IMR-90 (cell line): ENCODE data around the gene SOS1. TPM values are rescaled to one million over a fixed set of nuclear protein-coding genes. Genes with fewer than 3 reads are reported as not detected.

Experiments used
- ATAC-seq: fragments of 200-7000 bp; cut with Tn5 transposase; 2 replicates; pipeline ENCODE4 v1.9.1; 2020; ENCODE audit warnings: low read depth, mild to moderate bottlenecking, moderate library complexity
- BruUV-seq: library from RNA; stranded (reverse); fragments of 400-500 nt; replicated peaks from 2 replicates; lab custom pipeline; 2021; lab: Mats Ljungman, UMichigan
- CTCF ChIA-PET: fragments of 300-600 bp; formaldehyde crosslinking; extraction: SDS; loops from one replicate; lab custom pipeline; 2021; ENCODE audit warnings: antibody characterized with exemption; lab: Yijun Ruan, JAX
- POLR2A ChIA-PET: fragments of 300-600 bp; sonication (Branson Sonifier 250); formaldehyde crosslinking; loops from one replicate; lab custom pipeline; 2022; ENCODE audit warnings: antibody characterized with exemption; ENCODE audit not compliant: unreplicated experiment; lab: Charles Lee
- DNase-seq: peaks from one replicate; pipeline ENCODE4 v3.0.0; 2013
- H2AFZ ChIP-seq: replicated peaks from 2 replicates; pipeline ENCODE3; 2013; ENCODE audit warnings: low read length, mild to moderate bottlenecking; ENCODE audit not compliant: poor library complexity
- H2AK5ac ChIP-seq: 2 replicates; pipeline ENCODE4 v1.6.1; 2013; ENCODE audit warnings: low read depth, low read length, inconsistent platforms
- H2AK9ac ChIP-seq: replicated peaks from 2 replicates; pipeline ENCODE3; 2013; ENCODE audit warnings: mild to moderate bottlenecking, low read depth, low read length, moderate library complexity; ENCODE audit not compliant: poor library complexity
- H2BK120ac ChIP-seq: 2 replicates; pipeline ENCODE4 v1.6.1; 2013; ENCODE audit warnings: low read depth, low read length, inconsistent platforms
- H2BK15ac ChIP-seq: 3 replicates; pipeline ENCODE4 v1.6.1; 2013; ENCODE audit warnings: low read depth, low read length, inconsistent platforms
- H2BK20ac ChIP-seq: 2 replicates; pipeline ENCODE4 v1.6.1; 2013; ENCODE audit warnings: low read depth, mild to moderate bottlenecking, inconsistent platforms, low read length, moderate library complexity
- H2BK5ac ChIP-seq: 2 replicates; pipeline ENCODE4 v1.6.1; 2013; ENCODE audit warnings: mild to moderate bottlenecking, low read depth, low read length, inconsistent platforms; ENCODE audit not compliant: poor library complexity, severe bottlenecking
- H3K14ac ChIP-seq: replicated peaks from 2 replicates; pipeline ENCODE4 v1.6.1; 2013; ENCODE audit warnings: low read depth, low read length, inconsistent platforms
- H3K18ac ChIP-seq: 2 replicates; pipeline ENCODE4 v1.6.1; 2013; ENCODE audit warnings: low read depth, low read length, control low read depth
- H3K23ac ChIP-seq: 2 replicates; pipeline ENCODE4 v1.6.1; 2013; ENCODE audit warnings: low read depth, low read length, inconsistent platforms
- H3K27ac ChIP-seq: 2 replicates; pipeline ENCODE4 v1.5.1; 2013; ENCODE audit warnings: mild to moderate bottlenecking, control low read depth, low read length; ENCODE audit not compliant: insufficient read depth
- H3K27me3 ChIP-seq: 2 replicates; pipeline ENCODE4 v1.6.1; 2013; ENCODE audit warnings: low read length; ENCODE audit not compliant: control insufficient read depth, insufficient read depth
- H3K36me3 ChIP-seq: 2 replicates; pipeline ENCODE4 v1.6.1; 2013; ENCODE audit warnings: low read length, mixed read lengths; ENCODE audit not compliant: control insufficient read depth, insufficient read depth
- H3K4ac ChIP-seq: 2 replicates; pipeline ENCODE4 v1.6.1; 2013; ENCODE audit warnings: low read depth, low read length, inconsistent platforms
- H3K4me1 ChIP-seq: 2 replicates; pipeline ENCODE4 v1.6.1; 2013; ENCODE audit warnings: low read length, mixed read lengths; ENCODE audit not compliant: control insufficient read depth, insufficient read depth
- H3K4me2 ChIP-seq: 2 replicates; pipeline ENCODE4 v1.6.1; 2013; ENCODE audit warnings: low read depth, mild to moderate bottlenecking, control low read depth, low read length, moderate library complexity
- H3K4me3 ChIP-seq: 2 replicates; pipeline ENCODE4 v1.5.1; 2013; ENCODE audit warnings: low read depth, mild to moderate bottlenecking, control low read depth, low read length, moderate library complexity; ENCODE audit not compliant: insufficient read depth
- H3K56ac ChIP-seq: 2 replicates; pipeline ENCODE4 v1.6.1; 2013; ENCODE audit warnings: low read length, inconsistent platforms; ENCODE audit not compliant: insufficient read depth; ENCODE audit errors: extremely low read depth
- H3K79me1 ChIP-seq, 2 experiments: 2 replicates each; pipeline ENCODE4 v1.6.1; 2013; ENCODE audit warnings: low read length in 2 of 2, inconsistent platforms in 1 of 2, low read depth in 1 of 2
- H3K9ac ChIP-seq: 2 replicates; pipeline ENCODE4 v1.6.1; 2013; ENCODE audit warnings: low read depth, low read length, control low read depth
- H3K9me1 ChIP-seq: 2 replicates; pipeline ENCODE4 v1.6.1; 2013; ENCODE audit warnings: low read length, inconsistent platforms; ENCODE audit not compliant: insufficient read depth
- H3K9me3 ChIP-seq: 2 replicates; pipeline ENCODE4 v1.6.1; 2013; ENCODE audit warnings: low read length; ENCODE audit not compliant: control insufficient read depth, insufficient read depth
- H4K20me1 ChIP-seq: 2 replicates; pipeline ENCODE4 v1.6.1; 2013; ENCODE audit warnings: low read length, inconsistent platforms; ENCODE audit not compliant: insufficient read depth
- H4K5ac ChIP-seq: 2 replicates; pipeline ENCODE4 v1.6.1; 2013; ENCODE audit warnings: mild to moderate bottlenecking, low read depth, low read length, control low read depth
- H4K8ac ChIP-seq, 2 experiments: 2 replicates each; pipeline ENCODE4 v1.6.1; 2013; ENCODE audit warnings: low read depth in 2 of 2, low read length in 2 of 2, control low read depth in 1 of 2, inconsistent platforms in 1 of 2
- H4K91ac ChIP-seq: 2 replicates; pipeline ENCODE4 v1.6.1; 2013; ENCODE audit warnings: low read depth, low read length, inconsistent platforms; ENCODE audit not compliant: insufficient read depth
- MAFK ChIP-seq: IDR thresholded peaks from 2 replicates; pipeline ENCODE4 v1.6.1; 2012; ENCODE audit warnings: low read depth, low read length, improper control_type of control experiment
- RFX5 ChIP-seq: IDR thresholded peaks from 2 replicates; pipeline ENCODE4 v1.8.0; 2012; ENCODE audit warnings: low read depth, mild to moderate bottlenecking, low read length, moderate library complexity
- WGBS, 2 experiments: methylation state at CpG; one replicate each; pipeline versions ENCODE4 v1.1.5 to v1.1.7; 2013; ENCODE audit warnings: missing lambda C conversion rate in 2 of 2; ENCODE audit not compliant: insufficient read length in 1 of 2; ENCODE audit errors: extremely low coverage in 2 of 2; 5-methylcytosine and 5-hydroxymethylcytosine counted together
- dilution Hi-C: fragments of 300-500 bp; cut with HindIII; formaldehyde crosslinking; loops from one replicate; pipeline ENCODE4 v1.14.3; 2018; ENCODE audit warnings: low sequenced_read_pairs; ENCODE audit not compliant: unreplicated experiment
- in situ Hi-C: fragments of 300-500 bp; cut with MboI; formaldehyde crosslinking; loops from 3 replicates; pipeline ENCODE4 v1.14.3; 2019; ENCODE audit warnings: low sequenced_read_pairs, inconsistent platforms, mixed read lengths
- intact Hi-C: fragments of 100-400 bp; cut with micrococcal nuclease; formaldehyde crosslinking; loops from 2 replicates; pipeline ENCODE4 v1.10.0; 2022
- polyA plus RNA-seq, 3 experiments: library from polyadenylated mRNA; depleted of rRNA; stranded (reverse); fragments of >200 nt; gene quantifications; 2 replicates each; pipeline ENCODE4 v1.2.3, GENCODE V29; 2012; ENCODE audit warnings: low replicate concordance in 1 of 3
- total RNA-seq: library from RNA; depleted of rRNA; stranded (reverse); fragments of >200 nt; gene quantifications from 2 replicates; pipeline ENCODE4 v1.2.3, GENCODE V29; 2012

Gene SOS1
- total and polyA plus RNA-seq, 2 of the 4 experiments (the other 2 are of a cell fraction): 8.2 to 11.2 TPM

GRCh38 chr2:39108377-39108776, 12.5 kb downstream of the SOS1 start:
- Histone ChIP-seq H3K18ac (no peak overlapping the region), H2BK15ac (no peak overlapping the region), H4K91ac (no peak overlapping the region), H3K23ac (no peak overlapping the region), H3K9me3 (no peaks in the 10 kb centered on the region), H4K5ac (no peak overlapping the region; the same call in 1 of the 2 replicates), H2AK9ac (no peak overlapping the region), H2BK20ac (no peak overlapping the region), H2AK5ac (no peak overlapping the region), H3K14ac (no peak overlapping the region), H2AFZ (no peak overlapping the region), H2BK120ac (no peak overlapping the region), H3K4me2 (no peak overlapping the region), H3K9me1 (peaks cover 10% of the 10 kb centered on the region; the same call in 1 of the 2 replicates), H3K36me3 (peaks cover 11% of the 10 kb centered on the region), H2BK5ac (no peak overlapping the region), H4K8ac (no peak overlapping the region), H4K20me1 (peaks cover 57% of the 10 kb centered on the region), H3K4me3 (no peak overlapping the region), H3K79me1 (peaks cover 38 to 74% of the 10 kb centered on the region in 2 experiments), H3K4ac (no peak overlapping the region), H3K27ac (no peak overlapping the region), H3K27me3 (no peaks in the 10 kb centered on the region), H3K9ac (no peak overlapping the region), H3K56ac (no peak overlapping the region), H3K4me1 (peaks cover 4% of the 10 kb centered on the region)
- TF ChIP-seq MAFK (no peak), RFX5 (no peak)
- dilution Hi-C loops (no loop called here), intact Hi-C loops (no loop called here), in situ Hi-C loops (no loop called here)
- BruUV-seq: no TSS peak
- ATAC-seq: no peak
- no peak for DNase-seq
- POLR2A ChIA-PET: no interaction called here
- CTCF ChIA-PET: no interaction called here
- WGBS, 2 experiments: no CpG with 5 or more reads among the region's 1 CpG
